Stimulated activated naive CD4-positive, alpha-beta T cell (primary cell): ENCODE results near the gene MCC.

Experiments
- DNase-seq, 6 experiments: peaks; one replicate each; lab custom pipeline; 2025; lab: John Stamatoyannopoulos, UW

Gene MCC

GRCh38 chr5:113319256-113320053 is 168.8 kb downstream of the MCC start:
- DNase-seq = no peak

GRCh38 chr5:113317636-113318035 is 170.6 kb downstream of the MCC start:
- DNase-seq = no peak

- DNase-seq = no peak
Observed at GRCh38 chr5:113311301-113311700, 177.0 kb downstream of the MCC start.

- no peak for DNase-seq
Observed at GRCh38 chr5:113302120-113302519, 186.1 kb downstream of the MCC start.

- DNase-seq = no peak
Observed at GRCh38 chr5:113299591-113299990, 188.7 kb downstream of the MCC start.

- DNase-seq = no peak
Observed at GRCh38 chr5:113296676-113297075, 191.6 kb downstream of the MCC start.

- DNase-seq = peak in 1 of 6 experiments; percentile 30
Observed at GRCh38 chr5:113295111-113295539, 193.1 kb downstream of the MCC start.

GRCh38 chr5:113294311-113295110 is 193.7 kb downstream of the MCC start:
- peak; percentile 31 to 62 (median 52) for DNase-seq

- DNase-seq = peak in 2 of 6 experiments; percentile 10 to 27
Observed at GRCh38 chr5:113293975-113294310, 194.3 kb downstream of the MCC start.

GRCh38 chr5:113293068-113293974 is 194.9 kb downstream of the MCC start:
- peak in 1 of 6 experiments; percentile 12 for DNase-seq

GRCh38 chr5:113292462-113292861 is 195.8 kb downstream of the MCC start:
- no peak for DNase-seq

- DNase-seq = no peak
Observed at GRCh38 chr5:113283558-113283957, 204.7 kb downstream of the MCC start.

- no peak for DNase-seq
Observed at GRCh38 chr5:113282472-113282871, 205.8 kb downstream of the MCC start.

- no peak for DNase-seq
Observed at GRCh38 chr5:113281194-113281593, 207.1 kb downstream of the MCC start.

GRCh38 chr5:113280541-113280940 is 207.7 kb downstream of the MCC start:
- no peak for DNase-seq

GRCh38 chr5:113278976-113279375 is 209.3 kb downstream of the MCC start:
- no peak for DNase-seq

- no peak for DNase-seq
Observed at GRCh38 chr5:113276493-113276892, 211.8 kb downstream of the MCC start.

GRCh38 chr5:113276001-113276400 is 212.3 kb downstream of the MCC start:
- no peak for DNase-seq

- DNase-seq = no peak
Observed at GRCh38 chr5:113274836-113275414, 213.3 kb downstream of the MCC start.

GRCh38 chr5:113273948-113274347 is 214.3 kb downstream of the MCC start:
- peak in 2 of 6 experiments; percentile 8 to 15 for DNase-seq

- DNase-seq = no peak
Observed at GRCh38 chr5:113271745-113272454, 216.4 kb downstream of the MCC start.
